ENCODE results near the gene KCNJ16.

KCNJ16 gene

DNA sequence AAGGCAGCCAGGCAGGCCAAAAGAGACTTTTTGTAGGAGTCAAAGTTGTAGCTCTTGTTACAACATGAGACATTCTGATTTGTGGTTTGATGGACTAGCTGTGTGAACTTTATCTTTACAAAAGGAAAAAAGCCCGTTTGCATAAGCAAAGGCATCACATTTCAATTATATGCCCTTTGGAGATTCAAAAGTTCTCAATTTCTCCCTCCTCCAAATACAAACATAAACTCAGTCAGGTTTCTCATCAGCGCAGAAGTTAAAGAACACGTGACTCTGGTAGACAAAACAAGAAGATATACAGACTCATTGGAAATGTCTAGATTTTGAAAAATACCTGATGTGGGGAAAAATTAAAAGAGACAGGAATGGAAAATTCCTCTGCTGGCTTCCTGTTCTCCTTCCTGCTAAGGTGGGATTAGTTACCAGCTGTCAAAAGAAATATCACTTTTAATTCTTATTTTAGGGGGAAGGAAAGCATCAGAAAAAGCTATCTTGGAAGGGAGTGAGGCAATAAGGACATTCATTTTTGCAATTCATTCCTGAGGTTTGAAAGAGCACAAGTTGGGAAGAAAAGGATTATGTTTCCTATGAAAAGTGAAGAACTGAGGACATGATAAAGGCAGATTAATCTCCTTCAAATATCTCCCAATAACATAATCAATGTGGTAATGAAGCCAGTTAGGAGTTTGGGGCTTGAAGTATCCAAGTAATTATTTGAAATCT, 4.6 kb upstream of the KCNJ16 start:
- DNase-seq, result no peak

DNA sequence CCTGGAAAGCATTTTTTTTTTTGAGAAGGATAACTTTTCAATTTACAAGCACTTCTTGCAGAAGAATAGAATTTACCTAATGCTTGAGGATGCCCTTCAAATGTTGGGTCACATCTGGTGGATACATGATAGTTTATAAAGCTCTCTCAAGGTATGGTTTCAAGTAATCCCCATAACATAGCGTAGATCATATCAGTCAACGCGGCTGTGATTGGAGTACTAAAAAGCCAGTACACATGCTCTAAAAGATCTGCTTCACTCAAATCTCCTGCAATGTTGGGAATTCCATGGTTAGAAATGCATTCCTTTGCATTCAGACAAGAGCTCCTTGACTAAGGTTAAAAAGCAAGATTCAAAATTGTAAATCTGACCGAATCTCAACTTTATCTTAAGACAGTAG, 3.9 kb upstream of the KCNJ16 start:
- no peak for DNase-seq

DNA sequence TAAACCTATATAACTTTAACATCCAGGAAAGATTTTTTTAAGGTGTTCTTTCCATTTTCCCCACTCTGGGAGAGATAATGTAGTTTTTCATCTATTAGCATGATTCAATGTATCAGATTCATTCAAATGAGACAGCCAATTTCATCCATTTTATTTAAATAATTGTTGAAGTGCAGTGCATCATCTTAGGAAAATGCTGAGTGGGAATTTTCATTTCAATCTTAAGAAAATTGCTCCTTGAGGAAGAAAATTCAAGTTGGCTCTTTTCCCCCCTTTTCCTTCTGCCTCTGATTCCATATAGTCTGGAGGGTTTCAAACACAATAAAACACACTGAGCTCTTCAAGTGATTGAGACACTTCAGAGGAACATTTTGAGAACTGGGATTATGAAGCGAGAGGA, 3.4 kb upstream of the KCNJ16 start:
- no peak for DNase-seq

DNA sequence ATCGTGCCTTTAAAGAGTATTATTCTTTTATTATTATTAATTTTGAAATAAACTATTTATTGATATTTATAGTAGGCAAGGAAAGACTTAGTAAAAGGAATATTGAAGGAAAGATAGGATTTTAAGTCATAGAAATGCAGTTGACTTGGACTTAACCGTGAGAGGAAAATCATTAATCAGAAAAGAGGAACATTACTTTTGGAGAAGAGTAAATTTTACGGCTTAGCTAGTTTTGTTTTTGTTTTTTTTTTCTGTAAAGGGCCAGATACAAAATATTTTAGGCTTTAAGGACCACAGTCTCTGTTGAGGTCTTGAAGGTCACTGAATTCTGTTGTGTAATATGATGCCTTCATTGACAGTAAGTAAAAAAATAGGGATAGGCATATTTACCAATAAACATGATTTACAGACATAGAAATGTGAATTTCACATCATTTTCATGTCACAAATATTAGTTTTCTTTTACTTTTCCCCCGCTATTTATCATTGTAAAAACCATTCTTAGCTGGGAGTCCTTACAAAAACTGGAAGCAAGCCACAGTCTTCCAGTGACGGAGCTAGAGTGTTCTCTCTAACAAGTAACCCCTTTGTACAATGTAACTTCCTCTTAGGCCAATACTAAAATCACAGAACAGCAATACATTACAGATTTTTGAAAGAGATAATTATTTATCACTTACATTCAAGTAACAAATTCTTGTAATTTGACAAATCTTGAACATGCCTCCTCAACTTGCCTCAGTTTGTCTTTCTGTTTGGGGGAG, 2.3 kb upstream of the KCNJ16 start:
- no peak for DNase-seq

DNA sequence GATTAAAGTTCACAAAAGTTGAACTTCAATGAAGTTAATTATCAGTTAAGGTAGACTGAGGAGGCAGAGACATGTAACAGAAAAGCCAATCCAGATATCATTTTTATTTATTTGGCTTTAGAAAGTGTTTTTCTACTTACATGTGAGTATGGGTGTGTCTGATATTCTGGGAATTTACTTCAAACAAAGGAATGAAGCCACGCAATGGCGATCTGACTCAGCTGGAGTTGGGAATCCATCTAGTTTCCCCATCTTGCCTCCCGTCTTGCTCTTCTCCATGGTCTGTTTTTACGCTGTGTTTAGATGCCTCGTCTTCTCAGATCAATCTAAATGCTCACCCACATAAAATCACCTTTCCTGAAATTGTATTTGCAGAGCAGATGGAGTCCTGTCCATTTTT, 1.7 kb upstream of the KCNJ16 start:
- DNase-seq, result no peak

DNA sequence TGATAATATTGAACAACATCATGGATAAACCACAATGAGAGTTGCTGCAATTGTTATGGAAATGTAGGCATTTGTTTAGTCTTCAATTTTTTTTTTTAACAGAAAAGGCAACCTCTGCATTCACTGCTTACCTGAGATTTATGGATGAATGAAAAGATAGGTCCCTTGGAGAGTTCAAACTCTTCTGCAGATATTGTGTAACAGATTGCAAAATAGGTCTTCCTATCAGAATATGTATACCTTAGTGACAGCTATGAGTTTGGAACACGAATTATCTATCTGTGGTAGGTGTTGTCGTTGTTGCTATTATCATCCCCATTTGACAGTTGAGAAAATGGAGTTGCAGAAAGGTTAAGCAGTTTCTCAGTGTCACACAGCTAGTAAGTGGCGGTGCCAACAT, 1.2 kb upstream of the KCNJ16 start:
- DNase-seq, result no peak

DNA sequence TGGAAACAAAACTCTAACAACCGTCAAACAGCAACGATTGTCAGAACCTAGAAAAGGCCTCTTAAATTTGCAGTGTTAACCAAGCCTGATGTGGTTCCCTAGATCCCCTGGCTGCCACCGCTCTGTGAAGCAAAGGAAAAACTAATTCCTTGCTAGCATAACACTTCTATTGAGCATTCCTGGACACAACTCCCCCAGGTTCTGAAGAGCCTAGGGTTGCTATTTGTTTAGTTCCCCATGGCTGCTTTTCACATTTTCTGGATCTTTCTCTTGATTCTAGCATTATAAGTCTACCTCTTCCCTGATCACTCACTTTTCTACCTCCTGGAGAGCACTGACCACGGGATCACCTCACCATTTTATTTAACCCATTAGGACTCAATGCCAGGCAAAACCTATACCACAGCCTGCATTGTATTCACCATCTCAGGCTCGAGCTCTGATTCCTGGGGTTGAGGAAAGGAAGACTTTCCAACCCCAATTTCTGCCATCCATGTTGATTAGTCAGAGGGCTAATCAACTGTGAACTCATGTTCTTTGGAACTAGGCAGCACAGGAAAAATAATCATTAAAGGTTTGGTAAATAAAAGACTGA, 692 bp upstream of the KCNJ16 start:
- DNase-seq, result no peak

DNA sequence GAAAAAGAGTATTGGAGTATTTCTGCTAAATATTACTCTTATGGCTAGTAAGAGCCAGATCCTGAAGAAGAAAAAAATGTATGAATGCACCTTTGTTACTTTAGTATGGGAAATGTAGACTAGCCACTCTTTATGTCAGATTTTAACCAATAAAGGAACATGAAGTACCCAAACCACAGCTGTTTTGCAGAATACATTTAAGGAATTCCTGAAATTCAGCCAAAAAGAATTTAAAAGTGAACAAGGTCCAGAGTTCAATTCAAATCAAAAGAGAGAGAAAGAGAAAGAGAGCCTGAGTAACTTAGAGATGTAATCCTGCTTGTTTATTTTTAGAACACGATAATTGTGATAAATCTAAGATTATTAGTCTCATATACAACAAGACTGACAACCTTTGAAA, 1.2 kb downstream of the KCNJ16 start:
- DNase-seq, result no peak

DNA sequence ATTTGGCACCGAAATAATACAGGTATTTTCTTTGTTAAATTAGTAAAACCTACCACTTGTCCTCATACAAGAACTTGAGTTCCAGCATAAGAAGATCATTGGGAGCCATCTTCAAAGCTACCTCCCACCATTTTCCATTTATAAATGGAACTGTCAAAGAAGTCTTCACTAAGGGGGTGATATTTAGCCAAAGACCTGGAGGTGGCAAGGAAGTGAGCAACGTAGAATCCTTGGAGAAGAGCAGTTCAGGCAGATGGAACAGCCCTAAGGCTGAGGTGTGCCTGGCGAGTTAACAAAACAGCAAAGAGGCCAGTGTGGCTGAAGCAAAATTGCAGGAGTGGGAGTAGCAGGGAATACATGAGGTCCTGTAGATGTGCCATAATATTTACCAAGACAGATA, 1.8 kb downstream of the KCNJ16 start:
- DNase-seq, result no peak

DNA sequence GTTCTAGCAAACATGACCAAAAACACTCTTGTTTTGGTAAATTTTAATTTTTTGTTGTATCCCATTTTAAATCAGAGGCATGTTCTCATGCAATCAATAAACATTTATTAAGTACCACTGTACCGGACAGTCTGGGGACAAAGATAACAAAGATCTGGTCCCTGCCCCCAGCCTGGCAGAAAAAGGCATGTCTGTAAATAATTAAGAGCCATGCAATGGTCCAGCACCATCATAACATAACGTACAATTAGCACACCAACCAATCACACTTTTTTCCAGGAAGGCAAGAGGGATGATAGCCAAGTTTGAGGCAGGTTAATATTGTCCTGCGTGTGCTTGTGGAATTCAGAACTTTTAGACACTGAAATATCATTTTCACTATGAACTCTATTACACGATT, 3.5 kb downstream of the KCNJ16 start:
- DNase-seq, result no peak

DNA sequence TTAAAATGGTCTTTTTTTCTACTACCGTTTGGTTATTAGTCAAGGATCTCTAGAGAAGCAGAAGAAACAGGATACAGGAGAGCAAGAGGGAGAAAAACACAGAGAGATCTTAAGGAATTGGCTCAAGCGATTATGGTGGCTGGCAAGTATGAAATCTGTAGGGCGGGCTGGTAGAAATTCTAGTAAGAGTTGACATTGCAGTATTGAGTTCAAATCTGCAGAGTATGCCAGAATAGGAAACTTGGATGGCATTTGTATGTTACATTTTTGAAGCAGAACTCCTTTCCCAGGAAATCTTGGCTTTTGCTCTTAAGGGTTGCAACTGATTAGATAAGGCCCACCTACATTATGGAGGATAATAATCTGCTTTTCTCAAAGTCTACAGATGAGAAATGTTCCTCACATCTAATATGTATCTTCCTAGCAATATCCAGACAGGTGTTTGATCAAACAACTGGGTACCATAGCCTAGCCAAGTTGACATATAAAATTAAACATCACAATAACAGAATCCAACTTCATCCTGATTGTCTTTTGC, 4.0 kb downstream of the KCNJ16 start:
- DNase-seq, result no peak

DNA sequence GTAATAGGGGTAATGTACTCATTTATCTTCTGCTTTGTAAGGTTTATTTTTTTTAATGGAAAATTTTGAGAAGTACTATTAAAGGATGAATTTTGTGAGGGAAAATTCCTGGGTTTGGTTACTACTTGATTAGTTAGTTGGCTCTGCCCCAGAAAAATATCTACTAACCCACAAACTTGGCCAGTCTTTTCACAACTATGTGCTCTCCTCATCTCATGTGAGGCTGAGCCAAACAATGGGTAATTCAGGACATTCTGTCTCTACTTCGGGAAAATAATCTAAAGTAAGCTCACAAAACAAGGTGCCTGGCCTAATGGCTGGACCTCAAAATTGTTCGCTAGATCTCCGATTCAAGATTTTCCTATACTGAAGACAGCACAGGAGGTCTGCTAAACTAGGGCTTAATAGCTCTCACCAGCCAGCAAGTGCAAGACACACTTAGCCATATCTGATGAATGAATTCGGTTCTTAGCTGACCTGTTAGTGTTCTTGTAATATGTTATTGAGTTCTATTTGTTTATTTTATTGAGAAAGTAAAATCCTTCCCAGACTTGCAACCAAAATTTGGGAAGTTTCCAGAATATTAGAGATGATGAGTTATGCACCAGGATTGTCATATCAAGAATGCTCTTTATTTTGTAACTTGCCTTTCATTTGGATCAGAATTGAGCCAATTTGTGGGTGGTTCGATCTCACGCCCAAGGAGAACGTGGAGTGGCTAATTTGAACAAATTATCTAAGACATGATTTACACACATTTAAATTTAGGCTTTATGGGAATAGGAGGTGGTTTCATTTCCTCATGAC, 5.7 kb downstream of the KCNJ16 start:
- DNase-seq, result no peak

DNA sequence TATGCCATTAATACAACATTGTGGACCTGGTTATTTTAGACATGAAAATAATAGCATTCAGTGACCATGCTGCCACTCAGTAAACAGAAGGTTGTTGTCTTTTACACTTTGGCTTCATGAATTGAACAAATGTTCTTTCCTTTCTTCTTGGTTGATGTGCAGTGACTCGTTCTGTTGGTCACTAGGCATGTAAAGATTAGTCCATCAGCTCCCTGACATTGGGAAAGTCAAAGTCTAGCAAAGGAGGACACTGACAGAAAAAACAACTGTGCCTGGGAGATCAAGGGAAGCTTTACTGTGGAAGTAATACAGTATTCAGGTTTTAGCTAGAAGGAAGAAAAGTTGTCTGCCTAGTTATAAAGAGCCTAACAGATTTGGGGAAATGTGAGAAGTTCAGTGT, 6.9 kb downstream of the KCNJ16 start:
- DNase-seq, result no peak

DNA sequence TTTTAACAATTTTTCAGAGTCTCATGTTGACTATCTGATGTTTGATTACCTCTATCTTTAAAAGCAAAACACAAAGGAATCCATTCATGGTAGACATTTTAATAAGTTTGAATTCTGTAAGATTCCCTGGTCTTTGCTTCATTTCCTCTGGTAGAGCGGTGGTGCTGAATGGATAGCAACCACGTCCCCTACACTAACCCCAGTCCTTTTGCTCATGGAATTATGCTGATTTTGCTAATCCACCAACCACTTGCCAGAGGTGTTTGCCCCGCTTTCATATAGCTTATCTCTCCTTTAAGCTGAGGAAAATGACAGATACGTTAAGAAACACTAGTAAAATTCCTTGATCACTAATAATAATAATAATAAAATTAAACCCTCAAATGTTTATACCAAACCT, 9.5 kb downstream of the KCNJ16 start:
- DNase-seq, result no peak

DNA sequence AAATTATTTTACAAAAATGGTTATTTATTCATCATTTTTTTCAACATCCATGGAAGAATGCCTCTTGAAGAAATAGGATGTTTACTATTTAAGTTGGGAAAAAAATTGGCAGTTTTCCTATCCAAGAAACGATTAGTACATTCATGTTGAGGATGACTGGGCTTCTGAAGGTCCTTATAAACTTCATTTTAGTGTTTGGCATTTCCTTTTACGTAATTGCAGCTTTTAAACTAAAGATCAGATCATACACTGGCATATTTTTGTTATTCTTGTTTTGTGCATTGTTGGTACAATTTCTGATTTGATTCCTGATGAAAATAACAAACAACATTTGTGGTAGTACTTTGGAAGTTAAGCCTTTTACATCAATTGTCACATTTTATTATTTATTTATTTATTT, 11.5 kb downstream of the KCNJ16 start:
- no peak for DNase-seq

DNA sequence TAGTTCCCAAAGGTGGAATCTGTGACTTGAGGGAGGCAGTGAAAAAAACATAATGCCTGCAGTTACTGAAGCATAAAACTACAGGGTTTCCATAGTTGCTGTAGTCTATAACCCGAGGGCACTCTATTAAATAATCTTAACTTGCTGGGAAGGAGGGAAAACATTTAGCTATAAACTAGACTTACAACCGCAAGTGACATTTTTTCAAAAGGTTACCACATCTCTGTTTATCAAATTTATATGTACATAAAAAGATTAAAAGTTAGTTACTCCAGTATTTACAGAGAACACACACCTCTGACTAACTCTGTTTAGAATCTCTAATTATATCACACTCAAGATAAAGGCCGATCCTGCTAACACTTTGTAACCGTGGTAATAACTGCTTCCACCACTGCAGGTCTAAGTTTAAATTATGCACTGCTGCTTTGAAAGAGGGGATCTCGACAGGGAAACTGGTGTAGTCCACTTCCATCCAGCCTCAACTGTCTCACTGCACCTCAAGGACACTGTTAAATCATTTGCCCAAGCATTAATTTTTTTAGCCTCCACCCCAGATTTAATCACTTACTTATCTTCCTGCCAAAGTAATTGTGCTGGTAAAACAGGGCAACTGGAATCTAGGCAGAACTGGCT, 14.6 kb downstream of the KCNJ16 start:
- no peak for DNase-seq

DNA sequence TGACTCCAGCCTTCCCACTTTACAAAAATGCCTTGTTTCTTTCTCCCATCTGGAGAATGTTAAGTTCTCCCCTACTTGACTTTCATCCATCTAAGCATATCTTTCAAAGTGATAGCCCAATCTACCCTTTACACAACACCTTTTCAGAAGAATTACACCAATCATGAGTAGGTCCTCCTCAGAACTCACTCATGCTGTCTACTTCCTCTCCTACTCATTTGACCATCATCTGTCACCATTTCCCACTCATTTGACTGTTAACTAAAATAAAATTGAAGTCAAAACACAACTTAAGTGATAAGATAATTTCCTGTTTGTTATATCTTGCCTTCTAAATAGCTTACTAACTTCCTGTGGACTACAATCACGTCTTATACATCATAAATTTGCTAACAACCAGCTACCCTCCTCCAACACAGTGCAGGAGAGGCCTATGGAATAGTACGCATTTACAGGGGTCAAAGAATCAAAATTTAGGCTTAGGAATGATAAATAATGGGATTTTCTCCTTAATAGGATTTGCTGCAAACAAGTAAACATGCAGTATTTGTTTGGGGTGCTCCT, 16.1 kb downstream of the KCNJ16 start:
- DNase-seq, result no peak

DNA sequence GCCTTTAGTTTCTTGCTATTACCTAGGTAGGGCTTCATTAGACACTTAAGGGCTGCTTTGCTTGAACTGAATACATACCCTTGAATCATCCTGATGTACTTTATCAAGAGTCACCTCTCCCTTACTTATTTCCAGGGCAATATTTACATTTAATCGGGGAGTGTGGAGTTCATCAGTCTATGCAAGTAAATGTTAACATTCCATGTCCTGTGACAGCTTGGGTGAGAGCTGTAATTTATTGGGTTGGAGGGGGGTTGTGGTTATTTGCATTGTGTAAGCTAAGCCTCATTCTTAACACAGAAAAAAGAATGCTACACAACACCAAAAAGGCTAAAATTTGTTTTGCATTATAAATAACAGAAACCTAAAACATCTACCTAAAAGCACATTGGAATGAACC, 16.7 kb downstream of the KCNJ16 start:
- no peak for DNase-seq

DNA sequence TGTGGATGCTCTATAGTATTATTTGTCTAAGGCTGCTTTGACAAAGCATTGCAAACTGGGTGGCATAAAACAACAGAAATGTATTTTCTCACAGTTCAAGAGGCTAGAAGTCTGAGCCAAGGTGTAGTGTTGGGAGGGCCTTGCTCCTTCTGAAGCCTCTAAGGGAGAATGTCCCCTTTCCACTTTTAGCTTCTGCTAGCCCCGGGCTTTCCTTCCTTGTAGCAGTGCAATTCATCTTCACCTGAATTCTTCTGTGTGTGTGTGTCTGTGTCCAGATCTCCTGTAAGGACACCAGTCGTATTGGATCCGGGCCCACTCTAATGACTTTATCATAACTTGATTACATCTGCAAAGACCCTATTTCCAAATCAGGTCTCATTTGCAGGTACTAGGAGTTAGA, 18.1 kb downstream of the KCNJ16 start:
- DNase-seq, result no peak

DNA sequence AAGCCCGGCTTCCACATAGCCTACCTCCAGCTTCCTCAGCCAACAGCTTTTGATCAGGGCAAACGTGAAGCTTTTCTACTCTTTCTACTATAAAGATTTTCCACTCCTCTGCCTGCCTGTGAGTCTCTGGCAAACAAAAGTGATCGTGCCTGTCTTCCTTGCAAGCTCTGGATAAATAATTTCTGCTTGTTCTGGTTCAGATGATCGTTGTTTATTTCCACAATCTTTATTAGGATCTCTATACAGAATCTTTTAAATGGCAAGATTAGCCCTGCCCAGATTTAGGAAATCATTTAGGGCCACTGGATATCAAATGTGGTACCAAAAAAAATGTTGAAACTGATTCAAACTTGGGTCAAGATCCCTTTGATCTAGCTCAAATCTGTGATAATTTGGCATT, 20.4 kb downstream of the KCNJ16 start:
- no peak for DNase-seq

DNA sequence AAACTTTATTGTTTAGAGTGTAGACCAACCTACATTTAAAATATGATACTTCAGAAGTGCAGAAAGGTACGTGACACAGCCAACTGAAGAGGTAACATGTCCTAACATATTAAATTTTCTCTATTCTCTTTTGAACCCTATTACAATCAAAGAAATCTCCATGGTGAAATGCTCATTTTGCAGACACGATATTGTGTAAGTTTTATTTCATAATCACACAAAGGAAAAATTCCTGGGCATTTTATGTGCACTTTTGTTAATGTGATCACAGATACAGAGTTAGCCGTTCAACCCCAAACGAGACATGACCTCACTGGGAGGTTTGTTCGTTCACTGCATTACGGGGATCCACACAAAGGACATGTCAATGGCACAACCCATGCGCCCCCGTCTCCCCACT, 21.8 kb downstream of the KCNJ16 start:
- no peak for DNase-seq

DNA sequence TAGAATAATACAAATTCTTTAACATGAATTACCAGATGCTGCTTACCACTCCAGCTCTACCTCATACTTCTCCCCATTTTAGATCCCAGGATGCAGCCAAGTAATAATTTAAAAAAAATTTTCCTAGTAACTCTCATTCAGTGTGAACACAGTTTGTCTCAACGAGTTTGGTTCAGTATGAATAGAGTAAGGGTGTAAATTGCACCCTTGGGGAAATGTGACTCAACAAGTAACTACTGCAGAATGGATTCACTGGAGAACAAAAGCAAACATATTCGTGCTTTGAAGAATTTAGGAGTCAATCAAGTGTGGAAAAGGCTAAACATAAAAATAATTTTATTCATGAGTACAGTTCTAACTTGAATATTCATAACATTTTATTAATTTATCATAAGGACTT, 23.0 kb downstream of the KCNJ16 start:
- no peak for DNase-seq

Data from effector CD8-positive, alpha-beta T cell (primary cell).